Subcutaneous abdominal adipose tissue (tissue), 5 donors: ENCODE data around the gene SESTD1.
A peak's percentile ranks its signal among the peaks of the same experiment; 100 is the strongest.

Experiments used
- H3K27ac ChIP-seq: one replicate; pipeline ENCODE4 v1.7.0; 2013; ENCODE audit warnings: low read depth, mild to moderate bottlenecking, inconsistent platforms, low read length, moderate library complexity
- H3K27me3 ChIP-seq, 5 donors: one replicate each; pipeline ENCODE4 v1.7.0; 2013; ENCODE audit warnings: low read length in 5 of 5, inconsistent platforms in 1 of 5; ENCODE audit not compliant: control insufficient read depth in 5 of 5, insufficient read depth in 4 of 5
- H3K36me3 ChIP-seq, 5 donors: one replicate each; pipeline ENCODE4 v1.7.0; 2013; ENCODE audit warnings: low read length in 5 of 5; ENCODE audit not compliant: control insufficient read depth in 5 of 5, insufficient read depth in 5 of 5
- H3K4me1 ChIP-seq, 5 donors: one replicate each; pipeline ENCODE4 v1.7.0; 2013; ENCODE audit warnings: low read length in 5 of 5, mild to moderate bottlenecking in 3 of 5, moderate library complexity in 1 of 5; ENCODE audit not compliant: control insufficient read depth in 5 of 5, insufficient read depth in 5 of 5
- H3K4me3 ChIP-seq, 5 donors: one replicate each; pipeline ENCODE4 v1.7.0; 2013; ENCODE audit warnings: low read length in 5 of 5, low read depth in 1 of 5
- H3K9ac ChIP-seq, 5 donors: one replicate each; pipeline ENCODE4 v1.7.0; 2013; ENCODE audit warnings: low read length in 5 of 5, mild to moderate bottlenecking in 4 of 5, moderate library complexity in 3 of 5
- H3K9me3 ChIP-seq, 5 donors: one replicate each; pipeline ENCODE4 v1.7.0; 2013; ENCODE audit warnings: low read length in 5 of 5; ENCODE audit not compliant: control insufficient read depth in 5 of 5
- donor health status: healthy.
- donor health status: healthy.
- donor health status: healthy.
- donor health status: healthy.
- donor health status: healthy.

SESTD1 gene

GRCh38 chr2:179297927-179298326, 33.3 kb upstream of the SESTD1 start:
- Histone ChIP-seq H3K27ac (no peak overlapping the region), H3K36me3 (no peaks in the 10 kb centered on the region), H3K9ac (no peak overlapping the region), H3K4me1 (peaks cover 0 to 3% (median 1%) of the 10 kb centered on the region in 5 donors), H3K9me3 (no peaks in the 10 kb centered on the region), H3K4me3 (no peak overlapping the region), H3K27me3 (no peaks in the 10 kb centered on the region)

GRCh38 chr2:179290329-179290728, 25.7 kb upstream of the SESTD1 start:
- H3K27me3 ChIP-seq = no peaks in the 10 kb centered on the region
- H3K9ac ChIP-seq = no peak overlapping the region
- no peaks in the 10 kb centered on the region for H3K9me3 ChIP-seq
- no peak overlapping the region for H3K4me3 ChIP-seq
- no peak overlapping the region for H3K27ac ChIP-seq
- no peaks in the 10 kb centered on the region for H3K36me3 ChIP-seq
- no peaks in the 10 kb centered on the region for H3K4me1 ChIP-seq

- Histone ChIP-seq H3K9ac (no peak overlapping the region), H3K4me3 (no peak overlapping the region), H3K9me3 (no peaks in the 10 kb centered on the region), H3K4me1 (no peaks in the 10 kb centered on the region), H3K27ac (no peak overlapping the region), H3K36me3 (no peaks in the 10 kb centered on the region), H3K27me3 (no peaks in the 10 kb centered on the region)
These were observed 20.4 kb upstream of the SESTD1 start for GRCh38 chr2:179285060-179285459.

- H3K27ac ChIP-seq = no peak overlapping the region
- H3K4me1 ChIP-seq = peaks cover 0 to 31% (median 20%) of the 10 kb centered on the region in 5 donors
- no peaks in the 10 kb centered on the region for H3K9me3 ChIP-seq
- H3K36me3 ChIP-seq = no peaks in the 10 kb centered on the region
- no peaks in the 10 kb centered on the region for H3K27me3 ChIP-seq
- no peak overlapping the region for H3K4me3 ChIP-seq
- no peak overlapping the region for H3K9ac ChIP-seq
These were observed 13.0 kb upstream of the SESTD1 start for GRCh38 chr2:179277429-179278196.

- H3K9me3 ChIP-seq = no peaks in the 10 kb centered on the region
- H3K27ac ChIP-seq = peak overlapping the region; percentile 46
- H3K36me3 ChIP-seq = no peaks in the 10 kb centered on the region
- H3K4me3 ChIP-seq = no peak overlapping the region
- no peak overlapping the region for H3K9ac ChIP-seq
- H3K4me1 ChIP-seq = peaks cover 0 to 43% (median 30%) of the 10 kb centered on the region in 5 donors
- no peaks in the 10 kb centered on the region for H3K27me3 ChIP-seq
These were observed 10.8 kb upstream of the SESTD1 start for GRCh38 chr2:179275253-179276012.

GRCh38 chr2:179274749-179275148, 10.1 kb upstream of the SESTD1 start:
- no peaks in the 10 kb centered on the region for H3K36me3 ChIP-seq
- no peak overlapping the region for H3K9ac ChIP-seq
- H3K4me1 ChIP-seq = peaks cover 0 to 45% (median 30%) of the 10 kb centered on the region in 5 donors
- no peaks in the 10 kb centered on the region for H3K9me3 ChIP-seq
- H3K27me3 ChIP-seq = no peaks in the 10 kb centered on the region
- no peak overlapping the region for H3K4me3 ChIP-seq
- H3K27ac ChIP-seq = peak overlapping the region; percentile 4

GRCh38 chr2:179273461-179273962, 8.9 kb upstream of the SESTD1 start:
- Histone ChIP-seq H3K9me3 (no peaks in the 10 kb centered on the region), H3K27ac (peak overlapping the region; percentile 99), H3K4me1 (peaks cover 0 to 48% (median 35%) of the 10 kb centered on the region in 5 donors), H3K36me3 (no peaks in the 10 kb centered on the region), H3K4me3 (no peak overlapping the region), H3K9ac (peak overlapping the region in 2 of 5 donors; percentile 49 to 66), H3K27me3 (no peaks in the 10 kb centered on the region)

- H3K4me1 ChIP-seq = peaks cover 0 to 56% (median 43%) of the 10 kb centered on the region in 5 donors
- H3K9ac ChIP-seq = peak overlapping the region in 3 of 5 donors; percentile 57 to 68 (median 66)
- H3K27me3 ChIP-seq = no peaks in the 10 kb centered on the region
- H3K9me3 ChIP-seq = no peaks in the 10 kb centered on the region
- no peaks in the 10 kb centered on the region for H3K36me3 ChIP-seq
- peak overlapping the region in 1 of 5 donors; percentile 31 for H3K4me3 ChIP-seq
- H3K27ac ChIP-seq = peak overlapping the region; percentile 99
These were observed 8.0 kb upstream of the SESTD1 start for GRCh38 chr2:179272406-179273192.

- Histone ChIP-seq H3K36me3 (no peaks in the 10 kb centered on the region), H3K4me3 (no peak overlapping the region), H3K9me3 (no peaks in the 10 kb centered on the region), H3K27me3 (no peaks in the 10 kb centered on the region), H3K27ac (peak overlapping the region; percentile 99), H3K4me1 (peaks cover 0 to 55% (median 43%) of the 10 kb centered on the region in 5 donors), H3K9ac (no peak overlapping the region)
These were observed 6.1 kb upstream of the SESTD1 start for GRCh38 chr2:179270689-179271088.
